Loucy (cell line): Measurements from ENCODE around the gene MAP4K5.

ENCODE experiments used
- H2AFZ ChIP-seq: fragments of 200-600 bp; sonication (generic); 2 replicates; pipeline ENCODE4 v1.6.0; 2016; ENCODE audit warnings: antibody characterized with exemption, mild to moderate bottlenecking, low read length, moderate library complexity
- H3F3A ChIP-seq: fragments of 200-600 bp; 2 replicates; pipeline ENCODE4 v1.6.0; 2016; ENCODE audit warnings: antibody characterized with exemption, low read depth, mild to moderate bottlenecking
- H3K27me3 ChIP-seq: fragments of 200-600 bp; sonication (generic); 2 replicates; pipeline ENCODE4 v1.6.1; 2014; ENCODE audit warnings: low read length, mild to moderate bottlenecking; ENCODE audit not compliant: insufficient read depth, poor library complexity, severe bottlenecking
- H3K36me3 ChIP-seq: fragments of 200-600 bp; sonication (generic); 2 replicates; pipeline ENCODE4 v1.6.1; 2016; ENCODE audit warnings: low read length; ENCODE audit not compliant: insufficient read depth
- H3K4me1 ChIP-seq: fragments of 200-600 bp; sonication (generic); 2 replicates; pipeline ENCODE4 v1.5.1; 2014; ENCODE audit warnings: low read length, mild to moderate bottlenecking; ENCODE audit not compliant: insufficient read depth, poor library complexity, severe bottlenecking
- H3K4me2 ChIP-seq: fragments of 200-600 bp; sonication (generic); 2 replicates; pipeline ENCODE4 v1.6.0; 2014; ENCODE audit warnings: antibody characterized with exemption, low read length, low read depth, mild to moderate bottlenecking; ENCODE audit not compliant: poor library complexity, severe bottlenecking
- H3K4me3 ChIP-seq: fragments of 200-600 bp; sonication (generic); 2 replicates; pipeline ENCODE4 v1.5.1; 2014; ENCODE audit warnings: low read length, mild to moderate bottlenecking, mixed read lengths; ENCODE audit not compliant: poor library complexity, severe bottlenecking
- H3K79me2 ChIP-seq: fragments of 200-600 bp; sonication (generic); 2 replicates; pipeline ENCODE4 v1.6.1; 2014; ENCODE audit warnings: low read length; ENCODE audit not compliant: insufficient read depth
- H3K9ac ChIP-seq: fragments of 200-600 bp; sonication (generic); 2 replicates; pipeline ENCODE4 v1.6.0; 2014; ENCODE audit warnings: mild to moderate bottlenecking, low read depth, low read length, moderate library complexity; ENCODE audit not compliant: poor library complexity, severe bottlenecking
- H3K9me2 ChIP-seq: fragments of 200-600 bp; sonication (generic); replicated peaks from 2 replicates; pipeline ENCODE4 v1.6.1; 2016; ENCODE audit warnings: low read depth, low read length, mixed read lengths
- H3K9me3 ChIP-seq: fragments of 200-600 bp; sonication (generic); 2 replicates; pipeline ENCODE4 v1.6.1; 2014; ENCODE audit warnings: mild to moderate bottlenecking, antibody characterized with exemption, low read length, low read depth; ENCODE audit not compliant: insufficient read depth
- H4K20me1 ChIP-seq: fragments of 200-600 bp; sonication (generic); 2 replicates; pipeline ENCODE4 v1.6.0; 2014; ENCODE audit warnings: antibody characterized with exemption, low read length, mild to moderate bottlenecking; ENCODE audit not compliant: insufficient read depth, poor library complexity, severe bottlenecking
- CTCF ChIP-seq: fragments of 200-600 bp; sonication (generic); conservative IDR thresholded peaks from 2 replicates; pipeline ENCODE4 v1.5.1; 2014; ENCODE audit warnings: mild to moderate bottlenecking, antibody characterized with exemption, low read length
- EZH2phosphoT487 ChIP-seq: fragments of 200-600 bp; IDR thresholded peaks from 2 replicates; pipeline ENCODE4 v1.6.1; 2018; ENCODE audit warnings: antibody characterized with exemption, mild to moderate bottlenecking, moderate library complexity, borderline replicate concordance

Gene MAP4K5

GRCh38 chr14:50396631-50397389 lies 135.6 kb downstream of the MAP4K5 start, which contains the start of gene CDKL1:
Gene CDKL1 (minus strand): TSS chr14:50396881. CDS start chr14:50395868, 1,013 bp downstream.
- H4K20me1 ChIP-seq, result no peaks in the 10 kb centered on the region
- H3K9me3 ChIP-seq, result no peaks in the 10 kb centered on the region
- H3K27me3 ChIP-seq, result no peaks in the 10 kb centered on the region
- H3K36me3 ChIP-seq, result no peaks in the 10 kb centered on the region
- peak within 1 kb of the TSS; percentile 79 for H2AFZ ChIP-seq
- TF ChIP-seq CTCF, result no peak
- no peak for TF ChIP-seq EZH2phosphoT487
- no peaks in the 10 kb centered on the region for H3K9me2 ChIP-seq
- H3K4me2 ChIP-seq, result peak within 1 kb of the TSS; percentile 64
- H3K79me2 ChIP-seq, result no peaks in the 10 kb centered on the region
- peak within 1 kb of the TSS; percentile 44 for H3K9ac ChIP-seq
- peaks cover 6% of the 10 kb centered on the region; the same call in 1 of the 2 replicates for H3F3A ChIP-seq
- H3K4me1 ChIP-seq, result peaks cover 30% of the 10 kb centered on the region
- peak within 1 kb of the TSS; percentile 75 for H3K4me3 ChIP-seq

- Histone ChIP-seq H2AFZ (no peak overlapping the region), H3K27me3 (no peaks in the 10 kb centered on the region), H4K20me1 (no peaks in the 10 kb centered on the region), H3F3A (peaks cover 6% of the 10 kb centered on the region; the same call in 1 of the 2 replicates), H3K79me2 (no peaks in the 10 kb centered on the region), H3K4me1 (peaks cover 43% of the 10 kb centered on the region), H3K9me3 (no peaks in the 10 kb centered on the region), H3K9me2 (no peaks in the 10 kb centered on the region), H3K9ac (no peak overlapping the region), H3K4me2 (peak overlapping the region; percentile 64), H3K4me3 (no peak overlapping the region), H3K36me3 (no peaks in the 10 kb centered on the region)
- no peak for TF ChIP-seq EZH2phosphoT487
- TF ChIP-seq CTCF, result no peak
Measured at GRCh38 chr14:50395448-50395847, 136.9 kb downstream of the MAP4K5 start.

GRCh38 chr14:50394713-50395112 lies 137.7 kb downstream of the MAP4K5 start:
- Histone ChIP-seq H3K79me2 (no peaks in the 10 kb centered on the region), H4K20me1 (no peaks in the 10 kb centered on the region), H3K9me2 (no peaks in the 10 kb centered on the region), H3K36me3 (no peaks in the 10 kb centered on the region), H3K4me3 (no peak overlapping the region), H3K4me1 (peaks cover 48% of the 10 kb centered on the region), H3K4me2 (no peak overlapping the region), H3F3A (peaks cover 6% of the 10 kb centered on the region; the same call in 1 of the 2 replicates), H2AFZ (no peak overlapping the region), H3K9ac (no peak overlapping the region), H3K27me3 (no peaks in the 10 kb centered on the region), H3K9me3 (no peaks in the 10 kb centered on the region)
- no peak for TF ChIP-seq CTCF
- no peak for TF ChIP-seq EZH2phosphoT487
